Activated T-helper 1 cell treated with Interleukin-2 at 50 U/mL for 16 hours (primary cell): ENCODE data around the gene KCNJ5.

Experiments
- DNase-seq: peaks from one replicate; pipeline ENCODE4 v3.0.0-alpha.2; 2020; ENCODE audit warnings: low read depth

KCNJ5 gene

GRCh38 chr11:128933481-128934178 is 42.5 kb downstream of the KCNJ5 start:
- DNase-seq, result no peak

- DNase-seq, result no peak
These were observed 43.2 kb downstream of the KCNJ5 start for GRCh38 chr11:128934351-128934750.

- no peak for DNase-seq
These were observed 43.8 kb downstream of the KCNJ5 start for GRCh38 chr11:128934926-128935325.

- no peak for DNase-seq
These were observed 45.6 kb downstream of the KCNJ5 start for GRCh38 chr11:128936606-128937251.

GRCh38 chr11:128937480-128937879 is 46.3 kb downstream of the KCNJ5 start:
- no peak for DNase-seq

- no peak for DNase-seq
These were observed 47.2 kb downstream of the KCNJ5 start for GRCh38 chr11:128938156-128938885.

GRCh38 chr11:128939591-128939990 is 48.4 kb downstream of the KCNJ5 start:
- no peak for DNase-seq

- DNase-seq, result no peak
These were observed 49.0 kb downstream of the KCNJ5 start for GRCh38 chr11:128940156-128940555.

- no peak for DNase-seq
These were observed 49.4 kb downstream of the KCNJ5 start for GRCh38 chr11:128940603-128941002.

- DNase-seq, result no peak
These were observed 50.0 kb downstream of the KCNJ5 start for GRCh38 chr11:128941110-128941509.

- no peak for DNase-seq
These were observed 50.6 kb downstream of the KCNJ5 start for GRCh38 chr11:128941573-128942271.

GRCh38 chr11:128942272-128942612 is 51.1 kb downstream of the KCNJ5 start:
- no peak for DNase-seq

GRCh38 chr11:128942817-128943427 is 51.8 kb downstream of the KCNJ5 start, which contains the start of gene TP53AIP1:
TSS of gene TP53AIP1 (minus strand) at chr11:128942871. CDS start at chr11:128937818, 5,053 bp downstream.
- no peak for DNase-seq

- no peak for DNase-seq
These were observed 52.3 kb downstream of the KCNJ5 start for GRCh38 chr11:128943428-128943976.

GRCh38 chr11:128946648-128947047 is 55.5 kb downstream of the KCNJ5 start:
- DNase-seq, result no peak

GRCh38 chr11:128947773-128948172 is 56.6 kb downstream of the KCNJ5 start:
- no peak for DNase-seq

GRCh38 chr11:128948583-128948982 is 57.4 kb downstream of the KCNJ5 start:
- DNase-seq, result no peak

GRCh38 chr11:128949791-128950454 is 58.8 kb downstream of the KCNJ5 start:
- DNase-seq, result no peak

GRCh38 chr11:128953151-128953550 is 62.0 kb downstream of the KCNJ5 start:
- DNase-seq, result no peak

GRCh38 chr11:128955636-128956035 is 64.5 kb downstream of the KCNJ5 start:
- no peak for DNase-seq
